Nephron progenitor cell (in vitro differentiated cells): ENCODE results near the gene KIAA2012.

ENCODE experiments used
- DNase-seq: peaks from one replicate; pipeline ENCODE4 v3.0.0; 2021
- H3K27ac Mint-ChIP-seq: 2 replicates; pipeline ENCODE4 v1.8.0; 2021; ENCODE audit warnings: mild to moderate bottlenecking, moderate library complexity, mixed read lengths
- H3K27me3 Mint-ChIP-seq: 2 replicates; pipeline ENCODE4 v1.8.0; 2021; ENCODE audit warnings: mild to moderate bottlenecking, low read depth, mixed read lengths; ENCODE audit not compliant: poor library complexity
- H3K36me3 Mint-ChIP-seq: 2 replicates; pipeline ENCODE4 v1.8.0; 2021; ENCODE audit warnings: low read depth, mixed read lengths
- H3K4me1 Mint-ChIP-seq: 2 replicates; pipeline ENCODE4 v1.8.0; 2021; ENCODE audit warnings: mixed read lengths
- H3K4me3 Mint-ChIP-seq: 2 replicates; pipeline ENCODE4 v1.8.0; 2021; ENCODE audit warnings: mild to moderate bottlenecking, moderate library complexity, mixed read lengths
- H3K9me3 Mint-ChIP-seq: 2 replicates; pipeline ENCODE4 v1.8.0; 2021; ENCODE audit warnings: mild to moderate bottlenecking, moderate library complexity, mixed read lengths
- CTCF ChIP-seq: fragments of 200-600 bp; sonication (generic); IDR thresholded peaks from 2 replicates; pipeline ENCODE4 v1.5.0; 2021; ENCODE audit warnings: antibody characterized with exemption

KIAA2012 gene

GRCh38 chr2:202066875-202067274 lies 6.2 kb upstream of the KIAA2012 start:
- no peak for DNase-seq
- TF ChIP-seq CTCF = no peak
- H3K4me3 Mint-ChIP-seq = no peak overlapping the region
- H3K4me1 Mint-ChIP-seq = peaks cover 76% of the 10 kb centered on the region
- peaks cover 5% of the 10 kb centered on the region for H3K27me3 Mint-ChIP-seq
- H3K27ac Mint-ChIP-seq = peak overlapping the region; percentile 82
- no peaks in the 10 kb centered on the region for H3K9me3 Mint-ChIP-seq
- H3K36me3 Mint-ChIP-seq = no peaks in the 10 kb centered on the region

GRCh38 chr2:202067589-202067988 lies 5.5 kb upstream of the KIAA2012 start:
- no peak overlapping the region for H3K4me3 Mint-ChIP-seq
- H3K27ac Mint-ChIP-seq = peak overlapping the region; percentile 82
- no peaks in the 10 kb centered on the region for H3K36me3 Mint-ChIP-seq
- no peak for DNase-seq
- no peaks in the 10 kb centered on the region for H3K9me3 Mint-ChIP-seq
- H3K4me1 Mint-ChIP-seq = peaks cover 83% of the 10 kb centered on the region
- no peaks in the 10 kb centered on the region for H3K27me3 Mint-ChIP-seq
- TF ChIP-seq CTCF = no peak

GRCh38 chr2:202069170-202070067 lies 3.6 kb upstream of the KIAA2012 start:
- Mint-ChIP-seq H3K27ac (peak overlapping the region; percentile 32), H3K27me3 (peaks cover under 1% of the 10 kb centered on the region), H3K36me3 (no peaks in the 10 kb centered on the region), H3K4me3 (no peak overlapping the region), H3K9me3 (no peaks in the 10 kb centered on the region), H3K4me1 (peaks cover 87% of the 10 kb centered on the region)
- TF ChIP-seq CTCF = no peak
- DNase-seq = no peak

- H3K4me3 Mint-ChIP-seq = peak overlapping the region; percentile 26
- peaks cover 3% of the 10 kb centered on the region for H3K27me3 Mint-ChIP-seq
- TF ChIP-seq CTCF = no peak
- H3K27ac Mint-ChIP-seq = no peak overlapping the region
- no peak for DNase-seq
- H3K36me3 Mint-ChIP-seq = no peaks in the 10 kb centered on the region
- peaks cover 76% of the 10 kb centered on the region for H3K4me1 Mint-ChIP-seq
- H3K9me3 Mint-ChIP-seq = no peaks in the 10 kb centered on the region
These were observed 1.9 kb upstream of the KIAA2012 start for GRCh38 chr2:202071107-202071506.

GRCh38 chr2:202072226-202072625 lies 829 bp upstream of the KIAA2012 start:
- Mint-ChIP-seq H3K27ac (no peak overlapping the region), H3K4me3 (no peak overlapping the region), H3K27me3 (peaks cover 3% of the 10 kb centered on the region), H3K4me1 (peaks cover 74% of the 10 kb centered on the region), H3K36me3 (no peaks in the 10 kb centered on the region), H3K9me3 (no peaks in the 10 kb centered on the region)
- DNase-seq = no peak
- TF ChIP-seq CTCF = peak; percentile 41

GRCh38 chr2:202074324-202074723 lies 1.3 kb downstream of the KIAA2012 start:
- Mint-ChIP-seq H3K4me1 (peaks cover 57% of the 10 kb centered on the region), H3K27me3 (peaks cover 3% of the 10 kb centered on the region), H3K36me3 (no peaks in the 10 kb centered on the region), H3K9me3 (no peaks in the 10 kb centered on the region), H3K4me3 (no peak overlapping the region), H3K27ac (no peak overlapping the region)
- no peak for TF ChIP-seq CTCF
- no peak for DNase-seq
